GM12875 (cell line): ENCODE results near the gene SEC31B.

ENCODE experiments used
- H3K4me3 ChIP-seq: one replicate; pipeline ENCODE4 v1.5.1; 2011; ENCODE audit warnings: low read depth, low read length, control low read depth
- CTCF ChIP-seq: IDR thresholded peaks from 2 replicates; pipeline ENCODE4 v1.5.1; 2011; ENCODE audit warnings: low read depth, mild to moderate bottlenecking, control low read depth, inconsistent platforms, low read length, moderate library complexity, borderline replicate concordance; ENCODE audit not compliant: insufficient read depth

The SEC31B gene

GRCh38 chr10:100509241-100509840, 10.3 kb downstream of the SEC31B start:
- TF ChIP-seq CTCF, result no peak
- H3K4me3 ChIP-seq, result no peak overlapping the region

- TF ChIP-seq CTCF, result peak; percentile 42; the same call in 1 of the 2 replicates
- no peak overlapping the region for H3K4me3 ChIP-seq
These were observed 10.9 kb downstream of the SEC31B start for GRCh38 chr10:100508691-100509150.

- no peak for TF ChIP-seq CTCF
- H3K4me3 ChIP-seq, result no peak overlapping the region
These were observed 11.4 kb downstream of the SEC31B start for GRCh38 chr10:100508266-100508665.

GRCh38 chr10:100507357-100507732, 12.3 kb downstream of the SEC31B start:
- no peak for TF ChIP-seq CTCF
- no peak overlapping the region for H3K4me3 ChIP-seq

- H3K4me3 ChIP-seq, result no peak overlapping the region
- no peak for TF ChIP-seq CTCF
These were observed 12.9 kb downstream of the SEC31B start for GRCh38 chr10:100506596-100507356.

GRCh38 chr10:100505164-100505563, 14.5 kb downstream of the SEC31B start:
- no peak overlapping the region for H3K4me3 ChIP-seq
- TF ChIP-seq CTCF, result no peak

GRCh38 chr10:100504096-100504495, 15.6 kb downstream of the SEC31B start:
- no peak for TF ChIP-seq CTCF
- H3K4me3 ChIP-seq, result no peak overlapping the region
